Stimulated activated CD8-positive, alpha-beta memory T cell treated with anti-CD3 and anti-CD28 coated beads, Interleukin-12 subunit alpha, Interleukin-12 subunit beta, amount 100 ng/mL, for 24 hours (primary cell): ENCODE results near the gene IGFL2.
"Not testable (repeated sequence)": the region's sequence is repeated elsewhere in the genome, so short reads cannot be mapped to it uniquely, and the experiment has no call there.

ENCODE experiments used
- DNase-seq: peaks from one replicate; pipeline ENCODE4 v3.0.0-alpha.2; 2020; ENCODE audit errors: extremely low read depth

The IGFL2 gene

DNA sequence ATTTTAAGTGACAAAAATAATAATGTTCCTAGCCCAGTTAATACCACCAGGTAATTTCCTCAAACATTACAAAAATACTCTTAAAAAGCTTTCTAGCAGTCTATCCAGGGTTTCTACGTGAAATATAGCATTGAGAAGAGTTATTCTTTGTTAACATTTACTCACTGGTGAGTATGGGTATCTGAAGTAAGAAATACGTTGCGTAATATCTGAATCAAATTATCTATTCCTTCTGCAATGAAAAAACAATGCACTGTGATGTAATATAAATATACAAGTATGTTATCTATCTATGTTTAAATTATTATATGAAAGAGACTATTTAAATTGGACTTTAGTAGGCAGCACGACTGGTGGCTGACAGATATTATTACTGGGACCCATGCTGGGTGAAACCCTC, 5.7 kb upstream of the IGFL2 start:
- DNase-seq: no peak

GRCh38 chr19:46144756-46145155, 3.3 kb upstream of the IGFL2 start:
- DNase-seq: no peak

GRCh38 chr19:46147166-46147740, 785 bp upstream of the IGFL2 start:
- DNase-seq: no peak

- DNase-seq: no peak
These were observed 2.6 kb downstream of the IGFL2 start for GRCh38 chr19:46150606-46151005.

GRCh38 chr19:46155237-46155636, 7.2 kb downstream of the IGFL2 start:
- DNase-seq: no peak

DNA sequence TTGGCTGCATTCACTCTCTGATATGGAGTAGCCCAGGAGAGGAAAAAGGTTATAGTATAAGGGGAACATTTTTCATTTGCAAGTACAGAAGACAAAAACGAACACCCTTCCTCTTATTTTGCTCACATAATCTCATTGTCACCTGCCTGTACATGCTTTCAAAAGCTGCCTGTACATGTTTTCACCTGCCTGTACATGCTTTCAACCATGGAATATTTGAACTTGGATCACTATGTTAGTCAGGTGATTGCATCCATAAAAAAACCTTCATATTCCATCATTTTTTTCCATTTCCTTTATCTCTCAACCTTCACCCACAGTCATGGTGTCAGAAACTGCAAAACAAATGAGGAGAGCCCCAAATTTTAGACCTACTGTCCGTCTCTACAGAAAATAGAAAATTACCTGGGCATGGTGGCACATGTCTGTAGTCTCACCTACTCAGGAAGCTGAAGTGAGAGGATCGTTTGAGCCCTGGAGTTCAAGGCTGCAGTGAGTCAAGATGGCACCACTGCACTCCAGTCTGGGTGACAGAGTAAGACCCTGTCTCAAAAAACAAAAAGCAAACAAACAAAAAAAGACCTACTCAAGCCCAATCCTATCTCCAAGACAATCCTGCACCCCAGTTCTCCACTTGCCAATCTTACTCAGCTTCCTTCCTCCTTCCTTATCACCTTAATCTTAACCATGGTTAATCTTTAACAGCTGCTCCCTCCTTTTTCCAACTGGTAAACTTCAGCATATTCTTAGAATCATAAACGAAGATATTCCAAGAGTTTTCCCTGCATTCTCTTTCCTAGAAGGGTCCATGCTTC, 11.6 kb downstream of the IGFL2 start:
- DNase-seq: no peak

GRCh38 chr19:46160233-46160775, 12.3 kb downstream of the IGFL2 start:
- DNase-seq: no peak

- not testable (repeated sequence) for DNase-seq
These were observed 13.7 kb downstream of the IGFL2 start for GRCh38 chr19:46161642-46162257.

DNA sequence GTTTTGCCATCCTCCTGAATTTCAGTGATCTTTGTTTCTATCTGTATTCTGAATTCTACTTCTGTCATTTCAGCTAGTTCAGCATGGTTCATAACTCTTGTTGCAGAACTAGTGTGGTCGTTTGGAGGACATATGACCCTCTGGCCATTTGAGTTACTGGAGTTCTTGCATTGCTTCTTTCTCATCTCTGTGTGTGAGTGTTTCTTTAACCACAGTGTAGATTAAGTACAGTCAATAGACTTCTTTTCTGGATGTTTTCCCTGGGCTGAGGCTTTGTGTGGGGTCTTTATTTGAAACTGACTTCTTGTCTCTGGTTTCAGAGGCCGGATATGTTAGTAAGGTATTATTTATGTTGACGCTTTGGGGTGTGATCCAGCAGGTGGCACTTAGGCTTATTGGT, 14.7 kb downstream of the IGFL2 start:
- DNase-seq: no peak

DNA sequence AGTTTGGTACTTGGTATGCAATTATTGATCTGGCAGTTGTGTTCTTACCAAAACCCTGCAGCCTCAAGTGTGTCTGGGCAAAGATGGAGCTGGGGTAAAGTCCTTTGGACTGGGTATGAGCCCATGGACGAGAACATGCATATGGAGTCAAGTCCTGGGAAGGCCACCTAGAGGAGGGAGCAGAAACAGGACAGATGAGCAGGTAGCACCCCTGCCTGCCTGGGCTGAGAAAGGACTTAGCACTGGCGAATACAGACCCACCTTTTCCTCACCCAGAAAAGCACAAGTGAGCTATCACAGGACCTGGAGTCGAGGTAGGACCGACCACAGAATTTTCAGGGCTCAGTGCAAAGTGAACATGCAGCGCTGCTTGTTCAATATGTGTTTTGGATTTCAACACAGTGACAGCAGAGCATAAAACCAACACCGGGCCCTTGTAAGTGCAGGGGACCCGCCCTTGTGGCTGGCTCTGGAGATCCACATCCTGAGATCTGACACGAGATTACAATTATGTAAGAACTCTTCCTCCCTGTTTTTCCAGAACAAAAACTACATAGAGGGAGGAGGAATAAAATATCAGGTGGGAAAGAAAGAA, 25.9 kb downstream of the IGFL2 start:
- DNase-seq: no peak

DNA sequence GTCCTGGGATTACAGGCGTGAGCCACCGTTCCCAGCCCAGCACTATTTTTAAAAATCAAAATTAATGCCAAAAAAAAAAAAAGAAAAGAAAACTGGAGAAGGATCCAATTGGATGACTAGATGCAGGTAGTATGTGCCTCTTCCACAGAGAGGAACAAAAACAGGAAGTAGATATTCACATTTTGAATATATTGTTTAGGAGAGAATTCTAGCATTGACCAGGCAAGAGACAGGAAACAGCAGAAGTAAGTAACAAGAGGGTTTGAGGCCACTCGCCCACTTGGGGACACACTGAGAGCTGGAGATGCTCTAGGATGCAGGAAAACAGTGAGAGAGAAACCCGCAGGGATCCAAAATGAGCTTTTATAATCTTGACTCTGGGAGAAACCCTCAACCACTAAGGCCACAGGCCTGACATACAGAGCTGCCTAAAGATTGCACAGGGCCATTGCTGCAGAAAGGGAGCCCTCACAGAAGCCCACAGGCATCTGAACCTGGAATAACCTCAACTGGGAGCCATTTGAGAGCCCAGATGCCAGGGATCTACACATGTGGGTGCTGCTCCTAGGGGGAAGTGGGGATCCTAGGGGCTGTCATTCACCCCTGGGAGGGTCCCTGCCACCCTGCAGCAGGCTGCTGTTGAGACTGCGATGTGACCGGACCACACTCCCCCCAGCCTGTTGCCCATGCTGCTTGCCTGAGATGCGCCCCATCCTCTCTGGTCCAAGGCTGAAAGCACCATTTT, 28.2 kb downstream of the IGFL2 start:
- no peak for DNase-seq

- DNase-seq: no peak
These were observed 31.2 kb downstream of the IGFL2 start for GRCh38 chr19:46179076-46179759.

DNA sequence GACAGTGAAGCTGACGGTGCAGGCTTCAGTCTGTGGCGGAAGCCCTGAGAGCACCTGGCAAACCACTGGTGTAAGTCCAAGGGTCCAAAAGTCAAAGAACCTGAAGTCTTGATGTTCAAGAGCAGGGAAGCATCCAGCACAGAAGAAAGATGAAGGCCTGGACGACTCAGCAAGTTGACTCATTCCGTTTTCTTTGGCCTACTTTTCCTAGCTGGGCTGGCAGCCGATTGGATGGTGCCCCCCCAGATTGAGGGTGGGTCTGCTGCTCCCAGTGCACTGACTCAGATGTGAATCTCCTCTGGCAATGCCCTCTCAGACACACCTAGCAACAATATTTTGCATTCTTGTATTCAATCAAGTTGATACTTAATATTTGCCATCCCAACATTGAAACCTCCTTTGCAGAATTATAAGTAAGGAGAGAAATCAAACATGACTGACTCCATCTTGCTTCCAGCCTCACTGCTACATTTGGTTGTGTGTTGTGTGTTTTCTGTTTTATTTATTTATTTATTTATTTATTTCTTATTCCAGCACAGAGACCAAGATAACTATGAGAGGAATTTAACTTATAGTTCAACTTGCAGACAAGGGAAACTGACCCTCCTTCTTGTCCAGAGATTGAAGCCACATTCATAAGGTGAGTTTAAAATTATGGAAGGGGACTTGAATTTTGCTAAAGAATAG, 32.8 kb downstream of the IGFL2 start:
- DNase-seq: no peak

GRCh38 chr19:46181388-46181779, 33.3 kb downstream of the IGFL2 start:
- no peak for DNase-seq

- DNase-seq: no peak
These were observed 34.4 kb downstream of the IGFL2 start for GRCh38 chr19:46182476-46182875.

- not testable (repeated sequence) for DNase-seq
These were observed 37.0 kb downstream of the IGFL2 start for GRCh38 chr19:46184775-46185710.

DNA sequence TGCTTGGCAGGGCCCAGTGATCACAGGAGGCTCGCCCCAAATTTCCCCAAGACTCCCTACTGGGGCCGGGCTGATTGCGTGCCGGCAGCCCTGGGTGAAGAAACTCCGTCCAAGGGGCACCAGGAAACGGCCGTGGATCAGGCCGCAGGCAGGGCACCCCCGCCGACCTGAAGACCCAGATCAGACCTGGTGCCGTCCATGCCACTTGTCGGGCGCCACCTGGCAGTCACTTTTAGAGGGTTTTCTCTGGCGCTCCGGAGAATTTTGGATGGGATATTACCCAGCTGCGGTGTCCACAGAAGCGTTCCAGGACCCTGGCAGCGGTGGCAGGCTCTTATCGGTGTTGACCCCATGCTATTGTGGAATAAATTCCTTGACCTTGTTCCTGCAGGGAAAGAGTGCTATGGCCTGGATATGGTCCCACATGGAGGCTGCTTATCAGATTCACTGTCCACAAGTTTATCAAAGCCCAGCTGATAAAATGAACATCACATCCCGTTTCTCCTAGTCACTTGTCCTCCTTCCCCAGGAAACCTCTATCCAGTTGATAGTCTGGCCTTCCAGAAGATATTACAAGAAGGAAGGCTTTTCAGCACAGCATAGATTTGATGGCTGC, 38.2 kb downstream of the IGFL2 start:
- no peak for DNase-seq

- no peak for DNase-seq
These were observed 38.7 kb downstream of the IGFL2 start for GRCh38 chr19:46186717-46187101.
